Mesothelial cell of epicardium (in vitro differentiated cells): ENCODE data around the gene SYNGR2. TPM values are rescaled to one million over a fixed set of nuclear protein-coding genes. Genes with fewer than 3 reads are reported as not detected.
A peak's percentile ranks its signal among the peaks of the same experiment; 100 is the strongest.

Source experiments
- DNase-seq, 2 experiments: peaks; one replicate each; pipeline ENCODE4 v3.0.0; 2021; ENCODE audit warnings: low spot score in 2 of 2; ENCODE audit not compliant: unreplicated experiment in 2 of 2
- H3K27ac Mint-ChIP-seq: 2 replicates; pipeline ENCODE4 v1.8.0; 2021; ENCODE audit warnings: mixed read lengths
- H3K27me3 Mint-ChIP-seq: 2 replicates; pipeline ENCODE4 v1.8.0; 2021; ENCODE audit warnings: low read depth, mixed read lengths
- H3K36me3 Mint-ChIP-seq: 2 replicates; pipeline ENCODE4 v1.8.0; 2021; ENCODE audit warnings: mixed read lengths
- H3K4me1 Mint-ChIP-seq: 2 replicates; pipeline ENCODE4 v1.8.0; 2021; ENCODE audit warnings: mixed read lengths
- H3K4me3 Mint-ChIP-seq: 2 replicates; pipeline ENCODE4 v1.8.0; 2021; ENCODE audit warnings: mild to moderate bottlenecking, moderate library complexity, mixed read lengths
- H3K9me3 Mint-ChIP-seq: 2 replicates; pipeline ENCODE4 v1.8.0; 2021; ENCODE audit warnings: mixed read lengths
- total RNA-seq: library from RNA; stranded (reverse); gene quantifications from 3 replicates; pipeline ENCODE4 v1.2.1, GENCODE V29; 2021
- TF ChIP-seq, protein P1 (sequence below): fragments of 200-600 bp; sonication (generic); IDR thresholded peaks from one replicate; pipeline ENCODE4 v1.5.0; 2021; ENCODE audit warnings: antibody characterized with exemption; ENCODE audit not compliant: unreplicated experiment

SYNGR2 gene
- total RNA-seq, 1 donor from 2014 or later = 52.0 TPM

DNA sequence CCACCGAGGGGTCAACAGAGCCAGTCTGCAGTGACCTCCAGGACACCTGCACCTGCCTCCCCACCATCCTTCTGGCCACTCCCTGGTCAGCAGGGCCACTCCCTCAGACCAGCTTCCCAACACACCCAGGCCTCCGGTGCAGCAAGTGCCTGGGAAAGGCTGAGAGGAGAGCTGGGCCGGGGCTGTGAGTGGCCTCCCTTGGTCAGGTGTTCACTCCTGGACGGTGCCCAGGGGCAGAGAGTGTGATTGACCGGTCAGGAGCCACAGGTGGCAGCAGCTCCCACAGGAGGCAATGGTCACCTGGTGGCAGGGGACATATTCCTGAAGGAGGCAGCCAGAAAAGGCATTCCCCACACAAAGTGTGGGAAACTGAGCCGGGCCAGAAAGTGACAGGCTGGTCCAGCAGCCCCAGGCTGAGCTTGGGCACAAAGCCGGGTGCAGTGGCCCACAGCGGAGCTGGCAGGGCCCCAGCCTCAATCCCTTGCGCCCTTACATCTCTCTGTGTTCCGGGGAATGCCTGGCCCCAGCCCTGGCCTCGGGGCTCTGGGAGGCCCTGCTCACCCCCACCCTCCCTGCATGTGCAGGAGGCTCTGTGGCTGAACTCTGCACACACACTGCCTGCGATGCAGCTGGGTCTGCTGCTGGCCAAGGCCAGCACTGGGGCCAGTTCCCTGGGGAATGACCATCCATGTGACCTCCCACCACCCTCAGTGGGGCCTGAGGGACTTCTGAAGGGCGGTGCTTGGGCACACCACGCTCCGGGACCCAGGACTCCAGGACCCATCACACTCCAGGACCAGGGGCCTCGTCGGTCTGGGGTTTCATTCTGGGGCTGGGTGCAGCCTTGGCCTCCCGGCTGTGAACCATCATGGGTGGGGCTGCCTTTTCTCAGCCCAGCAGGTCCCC lies 23.4 kb upstream of the SYNGR2 start:
- Mint-ChIP-seq H3K27ac (peak overlapping the region; percentile 39), H3K4me1 (peaks cover 21% of the 10 kb centered on the region), H3K4me3 (no peak overlapping the region), H3K9me3 (no peaks in the 10 kb centered on the region), H3K27me3 (no peaks in the 10 kb centered on the region), H3K36me3 (no peaks in the 10 kb centered on the region)
- no peak for DNase-seq
- TF ChIP-seq, protein P1, sequence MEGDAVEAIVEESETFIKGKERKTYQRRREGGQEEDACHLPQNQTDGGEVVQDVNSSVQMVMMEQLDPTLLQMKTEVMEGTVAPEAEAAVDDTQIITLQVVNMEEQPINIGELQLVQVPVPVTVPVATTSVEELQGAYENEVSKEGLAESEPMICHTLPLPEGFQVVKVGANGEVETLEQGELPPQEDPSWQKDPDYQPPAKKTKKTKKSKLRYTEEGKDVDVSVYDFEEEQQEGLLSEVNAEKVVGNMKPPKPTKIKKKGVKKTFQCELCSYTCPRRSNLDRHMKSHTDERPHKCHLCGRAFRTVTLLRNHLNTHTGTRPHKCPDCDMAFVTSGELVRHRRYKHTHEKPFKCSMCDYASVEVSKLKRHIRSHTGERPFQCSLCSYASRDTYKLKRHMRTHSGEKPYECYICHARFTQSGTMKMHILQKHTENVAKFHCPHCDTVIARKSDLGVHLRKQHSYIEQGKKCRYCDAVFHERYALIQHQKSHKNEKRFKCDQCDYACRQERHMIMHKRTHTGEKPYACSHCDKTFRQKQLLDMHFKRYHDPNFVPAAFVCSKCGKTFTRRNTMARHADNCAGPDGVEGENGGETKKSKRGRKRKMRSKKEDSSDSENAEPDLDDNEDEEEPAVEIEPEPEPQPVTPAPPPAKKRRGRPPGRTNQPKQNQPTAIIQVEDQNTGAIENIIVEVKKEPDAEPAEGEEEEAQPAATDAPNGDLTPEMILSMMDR = no peak

DNA sequence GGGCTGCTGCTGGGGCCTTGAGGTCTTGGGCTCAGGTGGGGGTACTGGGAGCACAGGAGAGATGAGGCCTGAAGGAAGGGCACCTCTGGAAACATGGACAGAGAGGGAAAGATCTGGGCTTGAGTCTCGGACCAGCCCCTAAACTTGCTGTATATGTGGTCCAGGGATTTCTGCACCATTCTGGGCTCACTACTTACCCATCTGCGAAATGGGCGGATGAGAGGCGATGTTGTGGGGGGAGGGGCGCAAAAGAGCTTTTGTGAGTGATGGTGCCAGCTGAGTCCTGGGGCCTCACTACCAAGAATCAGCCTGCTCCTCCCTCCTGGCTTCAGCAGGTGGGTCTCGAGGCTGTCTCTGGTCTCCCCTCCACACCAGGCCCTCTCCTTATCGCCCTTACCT lies 21.9 kb upstream of the SYNGR2 start:
- no peaks in the 10 kb centered on the region for H3K36me3 Mint-ChIP-seq
- H3K27me3 Mint-ChIP-seq = no peaks in the 10 kb centered on the region
- DNase-seq = no peak
- H3K27ac Mint-ChIP-seq = no peak overlapping the region
- H3K9me3 Mint-ChIP-seq = no peaks in the 10 kb centered on the region
- peaks cover 22% of the 10 kb centered on the region for H3K4me1 Mint-ChIP-seq
- TF ChIP-seq, protein P1 = no peak
- H3K4me3 Mint-ChIP-seq = no peak overlapping the region

DNA sequence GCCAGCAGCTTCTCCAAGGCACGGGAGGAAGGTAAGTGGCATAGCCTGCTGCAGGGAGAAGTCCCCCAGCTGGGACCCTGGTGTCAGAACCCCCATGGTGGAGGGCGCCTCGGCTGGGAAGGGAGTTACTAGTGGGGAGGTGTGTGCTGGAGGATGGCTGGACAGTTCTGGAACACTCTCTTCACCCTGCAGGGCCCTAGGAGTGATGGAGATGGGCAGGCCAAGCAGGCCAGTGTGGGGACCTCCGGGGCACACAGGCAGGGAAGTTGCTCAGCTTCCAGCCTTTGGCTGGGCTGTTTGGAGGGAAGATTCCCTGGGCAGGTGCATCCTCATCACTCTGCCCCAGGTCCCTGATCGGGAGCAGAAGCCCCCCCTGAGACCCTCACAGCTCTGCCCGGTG lies 21.5 kb upstream of the SYNGR2 start:
- no peaks in the 10 kb centered on the region for H3K9me3 Mint-ChIP-seq
- TF ChIP-seq, protein P1 = no peak
- H3K27ac Mint-ChIP-seq = no peak overlapping the region
- H3K27me3 Mint-ChIP-seq = no peaks in the 10 kb centered on the region
- DNase-seq = no peak
- peaks cover 23% of the 10 kb centered on the region for H3K4me1 Mint-ChIP-seq
- H3K36me3 Mint-ChIP-seq = no peaks in the 10 kb centered on the region
- no peak overlapping the region for H3K4me3 Mint-ChIP-seq

DNA sequence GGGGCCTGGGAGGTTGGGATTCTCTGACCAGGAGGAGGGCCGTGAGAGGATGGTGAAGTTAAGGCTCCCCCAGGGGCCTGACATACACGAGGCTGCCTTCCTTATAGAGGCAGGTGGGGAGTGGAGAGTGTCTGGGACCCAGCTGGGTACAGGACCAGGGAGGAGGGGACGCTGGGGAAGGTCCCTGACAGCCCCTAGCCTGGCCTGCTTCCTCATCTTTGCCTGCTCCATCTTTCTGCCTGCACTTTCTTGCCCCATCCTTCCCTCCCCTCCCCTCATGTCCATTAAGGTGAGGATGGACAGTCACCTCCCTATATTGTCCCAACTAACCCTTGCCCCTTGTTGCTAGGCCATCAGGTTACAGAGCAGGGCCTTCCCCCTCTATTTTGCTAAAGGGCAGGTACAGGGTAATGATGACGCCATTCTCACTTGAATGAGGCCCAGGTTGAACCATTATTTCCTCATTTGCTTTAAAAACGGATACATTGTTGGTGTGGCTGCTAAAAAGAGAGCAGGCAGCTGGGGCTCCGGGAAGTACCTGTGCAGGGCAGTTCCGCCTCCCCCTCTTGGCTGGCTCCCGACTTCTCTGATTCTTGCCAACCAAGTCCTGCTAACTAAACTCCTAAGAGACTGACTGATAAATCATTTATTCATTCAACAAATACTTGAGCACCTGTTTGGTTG lies 20.9 kb upstream of the SYNGR2 start:
- Mint-ChIP-seq H3K36me3 (no peaks in the 10 kb centered on the region), H3K27ac (no peak overlapping the region), H3K4me1 (peaks cover 23% of the 10 kb centered on the region), H3K27me3 (no peaks in the 10 kb centered on the region), H3K4me3 (no peak overlapping the region), H3K9me3 (no peaks in the 10 kb centered on the region)
- no peak for DNase-seq
- TF ChIP-seq, protein P1 = no peak

DNA sequence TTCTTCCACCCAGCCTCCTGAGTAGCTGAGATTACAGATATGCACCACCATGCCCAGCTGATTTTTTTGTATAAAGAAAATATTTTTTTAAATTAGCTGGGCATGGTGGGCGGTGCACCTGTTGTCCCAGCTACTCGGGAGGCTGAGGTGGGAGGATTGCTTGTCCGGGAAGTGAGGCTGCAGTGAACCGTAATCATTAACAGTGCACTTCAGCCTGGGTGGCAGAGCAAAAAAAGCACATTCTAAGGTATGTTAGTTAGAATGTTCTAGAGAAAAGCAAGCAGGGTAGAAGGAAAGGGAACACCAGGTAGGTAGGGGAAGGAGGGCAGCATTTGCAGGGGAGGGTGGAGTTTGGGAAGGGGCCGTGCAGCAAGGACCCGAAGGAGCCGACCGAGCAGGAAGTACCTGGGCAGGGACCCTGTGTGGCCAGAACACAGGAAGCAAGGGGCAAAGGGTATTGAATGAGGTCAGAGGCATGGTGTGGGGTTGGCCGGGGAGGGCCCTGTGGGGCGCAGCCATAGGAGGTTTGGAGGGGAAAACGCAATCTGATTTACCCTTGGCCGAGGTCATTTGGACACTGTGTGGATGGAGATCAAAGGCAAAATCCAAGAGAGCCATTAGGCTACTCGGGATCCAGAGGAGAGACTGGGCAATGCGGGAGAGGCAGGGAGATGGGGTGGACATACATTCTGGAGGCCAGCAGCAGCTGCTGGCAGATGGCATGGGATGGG lies 19.9 kb upstream of the SYNGR2 start:
- TF ChIP-seq, protein P1 = no peak
- H3K4me1 Mint-ChIP-seq = peaks cover 23% of the 10 kb centered on the region
- no peak for DNase-seq
- H3K4me3 Mint-ChIP-seq = no peak overlapping the region
- no peaks in the 10 kb centered on the region for H3K27me3 Mint-ChIP-seq
- no peaks in the 10 kb centered on the region for H3K36me3 Mint-ChIP-seq
- H3K9me3 Mint-ChIP-seq = no peaks in the 10 kb centered on the region
- H3K27ac Mint-ChIP-seq = peak overlapping the region; percentile 2
